Fibroblast of lung (primary cell): ENCODE measurements around the gene CDX2. TPM values are rescaled to one million over a fixed set of nuclear protein-coding genes. Genes with fewer than 3 reads are reported as not detected.

Source experiments
- DNase-seq, 2 donors: peaks; one replicate each; pipeline versions ENCODE4 v3.0.0 to v3.0.0-alpha.2; 2010; ENCODE audit warnings: low read depth in 2 of 2
- H2AFZ ChIP-seq: 2 replicates; pipeline ENCODE4 v1.5.1; 2012; ENCODE audit warnings: low read length, control low read depth, inconsistent platforms
- H3K27ac ChIP-seq: 2 replicates; pipeline ENCODE4 v1.5.1; 2011; ENCODE audit warnings: low read length, control low read depth; ENCODE audit not compliant: insufficient read depth
- H3K27me3 ChIP-seq: 2 replicates; pipeline ENCODE4 v1.5.1; 2011; ENCODE audit warnings: mild to moderate bottlenecking, low read length; ENCODE audit not compliant: control insufficient read depth, insufficient read depth
- H3K36me3 ChIP-seq: 2 replicates; pipeline ENCODE4 v1.5.1; 2011; ENCODE audit warnings: low read length; ENCODE audit not compliant: control insufficient read depth, insufficient read depth
- H3K4me1 ChIP-seq: 2 replicates; pipeline ENCODE4 v1.5.1; 2011; ENCODE audit warnings: low read length; ENCODE audit not compliant: control insufficient read depth, insufficient read depth; ENCODE audit errors: extremely low read depth
- H3K4me2 ChIP-seq: 2 replicates; pipeline ENCODE4 v1.5.1; 2011; ENCODE audit warnings: low read length, control low read depth; ENCODE audit not compliant: insufficient read depth; ENCODE audit errors: extremely low read depth
- H3K4me3 ChIP-seq, 4 experiments: fragments of 200-600 bp in 1 of 4; sonication (generic) in 1 of 4; replicated peaks in 1 of 4; 2 replicates each; pipeline ENCODE4 v1.5.1; 2011 to 2016; ENCODE audit warnings: low read length in 4 of 4, low read depth in 3 of 4, mild to moderate bottlenecking in 3 of 4, control low read depth in 2 of 4, inconsistent platforms in 1 of 4, mixed read lengths in 1 of 4; ENCODE audit not compliant: insufficient read depth in 1 of 4; ENCODE audit errors: control extremely low read depth in 1 of 4
- H3K79me2 ChIP-seq: 2 replicates; pipeline ENCODE4 v1.5.1; 2012; ENCODE audit warnings: mild to moderate bottlenecking, low read length, inconsistent platforms; ENCODE audit not compliant: control insufficient read depth, insufficient read depth
- H3K9ac ChIP-seq: 2 replicates; pipeline ENCODE4 v1.5.1; 2011; ENCODE audit warnings: mild to moderate bottlenecking, low read length, control low read depth; ENCODE audit not compliant: insufficient read depth
- H3K9me3 ChIP-seq: 2 replicates; pipeline ENCODE4 v1.5.1; 2012; ENCODE audit warnings: low read depth, low read length; ENCODE audit not compliant: control insufficient read depth, insufficient read depth
- H4K20me1 ChIP-seq: 2 replicates; pipeline ENCODE4 v1.5.1; 2011; ENCODE audit warnings: low read length; ENCODE audit not compliant: control insufficient read depth, insufficient read depth; ENCODE audit errors: extremely low read depth
- EZH2 ChIP-seq: IDR thresholded peaks from 2 replicates; pipeline ENCODE4 v1.5.1; 2012; ENCODE audit warnings: low read length, control low read depth, mild to moderate bottlenecking; ENCODE audit errors: missing control alignments
- polyA plus RNA-seq, 2 donors: library from polyadenylated mRNA; depleted of rRNA in 1 of 2; stranded (reverse) in 1 of 2; unstranded in 1 of 2; fragments of >200 nt; gene quantifications; 2 replicates each; pipeline ENCODE4 v1.2.1, GENCODE V29; 2011 to 2012; ENCODE audit warnings: missing spikeins in 1 of 2
- total RNA-seq: library from RNA; depleted of rRNA; stranded (reverse); fragments of >200 nt; gene quantifications from 2 replicates; pipeline ENCODE4 v1.2.1, GENCODE V29; 2014
- TF ChIP-seq, protein P1 (sequence below), 2 donors: IDR thresholded peaks in 1 of 2; conservative IDR thresholded peaks in 1 of 2; 1 replicate in 1 of 2; 2 replicates in 1 of 2; pipeline ENCODE4 v1.5.1; 2011 to 2012; ENCODE audit warnings: low read length in 2 of 2, control low read depth in 1 of 2, inconsistent platforms in 1 of 2, low read depth in 1 of 2, mild to moderate bottlenecking in 1 of 2

Gene CDX2
- total and polyA plus RNA-seq, 2 donors (not counting 1 experiment from before 2014, with no cell fraction given) = not detected

DNA sequence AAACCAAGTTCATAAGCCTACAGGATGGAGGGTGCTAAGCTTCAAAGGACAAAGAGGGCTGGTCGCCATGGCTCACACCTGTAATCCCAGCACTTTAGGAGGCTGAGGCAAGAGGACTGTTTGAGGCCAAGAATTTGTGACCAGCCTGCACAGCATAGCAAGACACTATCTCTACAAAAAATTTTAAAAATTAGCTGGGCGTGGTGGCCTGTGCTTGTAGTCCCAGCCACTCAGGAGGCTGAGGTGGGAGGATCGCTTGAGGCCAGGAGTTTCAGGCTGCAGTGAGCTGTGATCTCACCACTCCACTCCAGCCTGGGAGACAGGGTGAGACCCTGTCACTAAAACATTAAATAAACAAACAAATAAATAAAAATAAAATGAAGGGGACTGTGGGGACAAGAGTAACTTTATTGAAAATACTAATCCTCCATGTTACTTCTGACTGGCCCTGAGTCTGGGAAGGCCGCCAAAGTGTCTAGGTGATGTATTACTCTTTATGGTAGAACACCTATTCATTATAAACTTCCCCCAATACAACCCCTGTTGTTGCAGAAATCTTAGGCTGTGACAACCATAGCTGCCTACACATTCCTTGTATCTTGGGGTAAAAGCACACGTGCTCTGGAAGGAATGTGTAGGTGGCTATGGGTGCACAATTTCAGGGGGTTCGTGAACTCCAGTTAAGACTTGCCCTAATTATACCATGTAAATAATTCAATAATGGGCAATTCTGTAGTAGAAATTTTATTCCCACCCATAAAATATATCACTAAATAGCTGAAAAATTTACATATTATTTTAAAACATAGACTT lies 34.0 kb upstream of the CDX2 start:
- Histone ChIP-seq H3K27me3 (no peaks in the 10 kb centered on the region), H3K4me2 (no peak overlapping the region), H3K9me3 (no peaks in the 10 kb centered on the region), H3K4me3 (no peak overlapping the region), H2AFZ (no peak overlapping the region), H3K4me1 (no peaks in the 10 kb centered on the region), H3K79me2 (no peaks in the 10 kb centered on the region), H3K36me3 (no peaks in the 10 kb centered on the region), H4K20me1 (no peaks in the 10 kb centered on the region), H3K9ac (no peak overlapping the region), H3K27ac (no peak overlapping the region)
- no peak for TF ChIP-seq EZH2
- TF ChIP-seq, protein P1, sequence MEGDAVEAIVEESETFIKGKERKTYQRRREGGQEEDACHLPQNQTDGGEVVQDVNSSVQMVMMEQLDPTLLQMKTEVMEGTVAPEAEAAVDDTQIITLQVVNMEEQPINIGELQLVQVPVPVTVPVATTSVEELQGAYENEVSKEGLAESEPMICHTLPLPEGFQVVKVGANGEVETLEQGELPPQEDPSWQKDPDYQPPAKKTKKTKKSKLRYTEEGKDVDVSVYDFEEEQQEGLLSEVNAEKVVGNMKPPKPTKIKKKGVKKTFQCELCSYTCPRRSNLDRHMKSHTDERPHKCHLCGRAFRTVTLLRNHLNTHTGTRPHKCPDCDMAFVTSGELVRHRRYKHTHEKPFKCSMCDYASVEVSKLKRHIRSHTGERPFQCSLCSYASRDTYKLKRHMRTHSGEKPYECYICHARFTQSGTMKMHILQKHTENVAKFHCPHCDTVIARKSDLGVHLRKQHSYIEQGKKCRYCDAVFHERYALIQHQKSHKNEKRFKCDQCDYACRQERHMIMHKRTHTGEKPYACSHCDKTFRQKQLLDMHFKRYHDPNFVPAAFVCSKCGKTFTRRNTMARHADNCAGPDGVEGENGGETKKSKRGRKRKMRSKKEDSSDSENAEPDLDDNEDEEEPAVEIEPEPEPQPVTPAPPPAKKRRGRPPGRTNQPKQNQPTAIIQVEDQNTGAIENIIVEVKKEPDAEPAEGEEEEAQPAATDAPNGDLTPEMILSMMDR (conservative IDR thresholded peaks at IDR 0.05 in 1 of 2, IDR thresholded peaks at IDR 0.05 in 1 of 2; ENCODE audit: low read depth in 1 of 2, low read length in 2 of 2) = no peak
- DNase-seq = peak in 1 of 2 donors; percentile 10

DNA sequence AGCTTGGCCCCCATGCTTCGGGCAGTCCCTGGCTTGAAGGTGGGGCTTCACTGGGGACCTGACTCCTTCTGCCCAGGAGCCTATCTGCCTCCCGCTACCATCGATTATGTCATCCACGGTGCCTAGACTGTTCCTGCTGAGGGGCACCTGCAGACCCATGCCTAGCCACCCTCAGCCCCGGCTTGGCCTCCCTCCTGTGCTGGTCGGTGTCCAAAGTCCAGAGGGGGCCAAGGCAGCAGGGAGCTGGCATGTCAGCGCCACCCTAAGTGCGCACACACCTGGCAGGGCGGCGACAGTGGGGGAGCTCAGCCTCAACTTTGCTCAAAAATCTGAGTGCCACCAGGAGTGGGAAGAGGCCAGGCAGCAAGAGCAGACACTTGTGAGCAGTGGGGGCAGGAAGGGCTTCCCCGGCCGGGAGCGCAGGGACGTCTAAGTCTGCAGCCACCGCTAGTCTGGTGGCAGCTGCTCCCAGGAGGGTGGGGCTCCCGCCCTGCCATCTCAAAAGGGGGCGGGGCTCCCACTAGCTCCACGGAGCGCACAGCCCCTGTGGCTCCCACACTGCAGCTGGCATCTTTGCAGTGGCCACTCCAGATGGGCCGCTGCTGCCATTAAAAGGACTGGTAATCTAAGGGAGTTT lies 32.8 kb upstream of the CDX2 start:
- H3K36me3 ChIP-seq = no peaks in the 10 kb centered on the region
- no peak overlapping the region for H2AFZ ChIP-seq
- H3K4me3 ChIP-seq = no peak overlapping the region
- H4K20me1 ChIP-seq = no peaks in the 10 kb centered on the region
- no peaks in the 10 kb centered on the region for H3K79me2 ChIP-seq
- H3K4me1 ChIP-seq = no peaks in the 10 kb centered on the region
- H3K27ac ChIP-seq = no peak overlapping the region
- DNase-seq = no peak
- TF ChIP-seq, protein P1 (conservative IDR thresholded peaks at IDR 0.05 in 1 of 2, IDR thresholded peaks at IDR 0.05 in 1 of 2; ENCODE audit: low read depth in 1 of 2, low read length in 2 of 2) = no peak
- TF ChIP-seq EZH2 = no peak
- H3K9ac ChIP-seq = no peak overlapping the region
- H3K9me3 ChIP-seq = no peaks in the 10 kb centered on the region
- no peak overlapping the region for H3K4me2 ChIP-seq
- no peaks in the 10 kb centered on the region for H3K27me3 ChIP-seq

DNA sequence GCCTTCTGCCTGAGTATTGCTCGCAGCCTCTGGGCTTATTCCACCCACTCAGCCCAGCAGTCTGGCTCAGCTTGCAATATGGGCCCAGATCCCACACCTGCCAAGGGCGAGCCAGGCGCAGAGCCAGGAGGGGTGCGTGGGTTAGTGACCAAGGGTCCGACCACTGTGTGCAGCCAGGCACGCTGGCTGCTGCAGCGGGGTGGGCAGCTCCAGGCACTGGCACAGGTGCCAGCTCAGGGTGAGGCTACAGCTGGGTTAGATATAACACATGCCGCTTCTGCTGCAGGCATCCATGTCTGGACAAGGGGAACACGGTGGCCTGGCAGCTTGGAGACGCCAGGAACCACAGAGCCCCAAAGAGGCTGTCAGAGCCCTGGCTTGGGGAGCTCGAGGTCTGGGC lies 31.9 kb upstream of the CDX2 start:
- Histone ChIP-seq H3K36me3 (no peaks in the 10 kb centered on the region), H3K4me3 (no peak overlapping the region), H3K9me3 (no peaks in the 10 kb centered on the region), H4K20me1 (no peaks in the 10 kb centered on the region), H3K9ac (no peak overlapping the region), H3K79me2 (no peaks in the 10 kb centered on the region), H3K27ac (no peak overlapping the region), H3K4me1 (no peaks in the 10 kb centered on the region), H2AFZ (no peak overlapping the region), H3K4me2 (no peak overlapping the region), H3K27me3 (no peaks in the 10 kb centered on the region)
- TF ChIP-seq, protein P1 (conservative IDR thresholded peaks at IDR 0.05 in 1 of 2, IDR thresholded peaks at IDR 0.05 in 1 of 2; ENCODE audit: low read depth in 1 of 2, low read length in 2 of 2) = no peak
- TF ChIP-seq EZH2 = no peak
- DNase-seq = no peak
